ENCODE results near the gene KRTAP19-7.

KRTAP19-7 gene

GRCh38 chr21:30563072-30563471 is 2.0 kb upstream of the KRTAP19-7 start:
- Histone ChIP-seq H4K20me1 (ENCODE audit: insufficient read depth, low read length) (no peaks in the 10 kb centered on the region), H3K4me1 (ENCODE audit: low read length) (no peaks in the 10 kb centered on the region), H3K9me3 (ENCODE audit: insufficient read depth, low read length) (no peaks in the 10 kb centered on the region), H3K27me3 (ENCODE audit: low read depth, low read length) (no peaks in the 10 kb centered on the region), H3K9ac (ENCODE audit: low read length) (no peak overlapping the region), H3K4me3 (ENCODE audit: low read length) (no peak overlapping the region), H2AFZ (ENCODE audit: low read depth, low read length) (no peak overlapping the region), H3K79me2 (ENCODE audit: low read length) (no peaks in the 10 kb centered on the region), H3K27ac (ENCODE audit: low read length) (no peak overlapping the region), H3K36me3 (replicated peaks; ENCODE audit: low read depth, low read length) (no peaks in the 10 kb centered on the region), H3K4me2 (ENCODE audit: low read length) (no peak overlapping the region)
- TF ChIP-seq, protein P1, sequence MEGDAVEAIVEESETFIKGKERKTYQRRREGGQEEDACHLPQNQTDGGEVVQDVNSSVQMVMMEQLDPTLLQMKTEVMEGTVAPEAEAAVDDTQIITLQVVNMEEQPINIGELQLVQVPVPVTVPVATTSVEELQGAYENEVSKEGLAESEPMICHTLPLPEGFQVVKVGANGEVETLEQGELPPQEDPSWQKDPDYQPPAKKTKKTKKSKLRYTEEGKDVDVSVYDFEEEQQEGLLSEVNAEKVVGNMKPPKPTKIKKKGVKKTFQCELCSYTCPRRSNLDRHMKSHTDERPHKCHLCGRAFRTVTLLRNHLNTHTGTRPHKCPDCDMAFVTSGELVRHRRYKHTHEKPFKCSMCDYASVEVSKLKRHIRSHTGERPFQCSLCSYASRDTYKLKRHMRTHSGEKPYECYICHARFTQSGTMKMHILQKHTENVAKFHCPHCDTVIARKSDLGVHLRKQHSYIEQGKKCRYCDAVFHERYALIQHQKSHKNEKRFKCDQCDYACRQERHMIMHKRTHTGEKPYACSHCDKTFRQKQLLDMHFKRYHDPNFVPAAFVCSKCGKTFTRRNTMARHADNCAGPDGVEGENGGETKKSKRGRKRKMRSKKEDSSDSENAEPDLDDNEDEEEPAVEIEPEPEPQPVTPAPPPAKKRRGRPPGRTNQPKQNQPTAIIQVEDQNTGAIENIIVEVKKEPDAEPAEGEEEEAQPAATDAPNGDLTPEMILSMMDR (IDR thresholded peaks at IDR 0.05; ENCODE audit: low read depth, low read length): no peak
- no peak for TF ChIP-seq EZH2phosphoT487 (IDR thresholded peaks at IDR 0.05; ENCODE audit: low read depth)

DNA sequence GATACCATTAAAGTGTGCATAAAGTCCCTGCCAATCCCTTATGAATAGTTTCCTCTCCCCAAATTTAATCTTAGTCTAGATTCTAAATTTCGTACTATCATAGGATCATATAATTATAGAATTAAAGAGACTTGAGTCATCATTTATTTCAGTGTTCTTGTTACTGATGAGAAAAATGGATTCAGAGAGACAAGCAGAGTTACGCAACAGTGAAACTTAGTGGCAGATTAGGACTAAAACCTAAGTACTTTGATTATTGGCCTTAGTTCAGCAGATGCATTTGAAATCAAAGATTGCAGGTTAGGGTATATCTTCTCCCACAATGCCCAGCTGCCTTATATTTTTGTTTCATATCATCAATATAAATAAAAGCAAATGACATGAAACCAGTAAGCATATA is 843 bp upstream of the KRTAP19-7 start:
- Histone ChIP-seq H3K4me2 (ENCODE audit: low read length) (no peak overlapping the region), H4K20me1 (ENCODE audit: insufficient read depth, low read length) (no peaks in the 10 kb centered on the region), H3K4me1 (ENCODE audit: low read length) (no peaks in the 10 kb centered on the region), H3K27me3 (ENCODE audit: low read depth, low read length) (no peaks in the 10 kb centered on the region), H2AFZ (ENCODE audit: low read depth, low read length) (no peak overlapping the region), H3K4me3 (ENCODE audit: low read length) (no peak overlapping the region), H3K9me3 (ENCODE audit: insufficient read depth, low read length) (no peaks in the 10 kb centered on the region), H3K9ac (ENCODE audit: low read length) (no peak overlapping the region), H3K36me3 (replicated peaks; ENCODE audit: low read depth, low read length) (no peaks in the 10 kb centered on the region), H3K27ac (ENCODE audit: low read length) (no peak overlapping the region), H3K79me2 (ENCODE audit: low read length) (no peaks in the 10 kb centered on the region)
- TF ChIP-seq, protein P1 (IDR thresholded peaks at IDR 0.05; ENCODE audit: low read depth, low read length): no peak
- no peak for TF ChIP-seq EZH2phosphoT487 (IDR thresholded peaks at IDR 0.05; ENCODE audit: low read depth)

- H3K4me2 ChIP-seq (ENCODE audit: low read length): no peak overlapping the region
- no peaks in the 10 kb centered on the region for H3K27me3 ChIP-seq (ENCODE audit: low read depth, low read length)
- no peak overlapping the region for H2AFZ ChIP-seq (ENCODE audit: low read depth, low read length)
- H3K79me2 ChIP-seq (ENCODE audit: low read length): no peaks in the 10 kb centered on the region
- H3K36me3 ChIP-seq (replicated peaks; ENCODE audit: low read depth, low read length): no peaks in the 10 kb centered on the region
- 0 out of 2 replicates have a peak, but pooled peaks cover 10% of the 10 kb centered on the region for H3K9me3 ChIP-seq (ENCODE audit: insufficient read depth, low read length)
- H3K4me1 ChIP-seq (ENCODE audit: low read length): no peaks in the 10 kb centered on the region; the same call in 1 of the 2 replicates
- no peak overlapping the region for H3K27ac ChIP-seq (ENCODE audit: low read length)
- no peak overlapping the region for H3K9ac ChIP-seq (ENCODE audit: low read length)
- H3K4me3 ChIP-seq (ENCODE audit: low read length): no peak overlapping the region
- TF ChIP-seq, protein P1 (IDR thresholded peaks at IDR 0.05; ENCODE audit: low read depth, low read length): no peak
- no peak for TF ChIP-seq EZH2phosphoT487 (IDR thresholded peaks at IDR 0.05; ENCODE audit: low read depth)
- no peaks in the 10 kb centered on the region for H4K20me1 ChIP-seq (ENCODE audit: insufficient read depth, low read length)
These were observed 6.0 kb downstream of the KRTAP19-7 start for GRCh38 chr21:30555095-30555494.

- Histone ChIP-seq H3K27me3 (ENCODE audit: low read depth, low read length) (no peaks in the 10 kb centered on the region), H3K4me2 (ENCODE audit: low read length) (no peak overlapping the region), H3K27ac (ENCODE audit: low read length) (no peak overlapping the region), H3K9ac (ENCODE audit: low read length) (no peak overlapping the region), H4K20me1 (ENCODE audit: insufficient read depth, low read length) (no peaks in the 10 kb centered on the region), H3K79me2 (ENCODE audit: low read length) (no peaks in the 10 kb centered on the region), H3K36me3 (replicated peaks; ENCODE audit: low read depth, low read length) (no peaks in the 10 kb centered on the region), H3K9me3 (ENCODE audit: insufficient read depth, low read length) (0 out of 2 replicates have a peak, but pooled peaks cover 10% of the 10 kb centered on the region), H2AFZ (ENCODE audit: low read depth, low read length) (no peak overlapping the region), H3K4me1 (ENCODE audit: low read length) (peaks cover 14% of the 10 kb centered on the region), H3K4me3 (ENCODE audit: low read length) (no peak overlapping the region)
- TF ChIP-seq, protein P1 (IDR thresholded peaks at IDR 0.05; ENCODE audit: low read depth, low read length): no peak
- no peak for TF ChIP-seq EZH2phosphoT487 (IDR thresholded peaks at IDR 0.05; ENCODE audit: low read depth)
These were observed 8.3 kb downstream of the KRTAP19-7 start for GRCh38 chr21:30552782-30553181.
